NCI-H82 treated with DMSO at 0.1 percent for 48 hours (cell line): ENCODE data around the gene THOC5.

Experiments used
- DNase-seq: peaks from one replicate; lab custom pipeline; 2025; ENCODE audit not compliant: unreplicated experiment; lab: John Stamatoyannopoulos, UW

THOC5 gene

GRCh38 chr22:29478326-29479276 is 75.0 kb downstream of the THOC5 start:
- DNase-seq, result no peak

- no peak for DNase-seq
Observed at GRCh38 chr22:29477723-29478318, 75.7 kb downstream of the THOC5 start.

GRCh38 chr22:29476116-29476515 is 77.4 kb downstream of the THOC5 start:
- no peak for DNase-seq

- peak; percentile 30 for DNase-seq
Observed at GRCh38 chr22:29475550-29475949, 78.0 kb downstream of the THOC5 start.

GRCh38 chr22:29473001-29473400 is 80.6 kb downstream of the THOC5 start:
- no peak for DNase-seq

- no peak for DNase-seq
Observed at GRCh38 chr22:29470159-29470855, 83.2 kb downstream of the THOC5 start.

GRCh38 chr22:29469755-29470154 is 83.8 kb downstream of the THOC5 start:
- DNase-seq, result no peak

GRCh38 chr22:29464581-29464980 is 89.0 kb downstream of the THOC5 start:
- no peak for DNase-seq

GRCh38 chr22:29463629-29464028 is 89.9 kb downstream of the THOC5 start:
- DNase-seq, result no peak

GRCh38 chr22:29461263-29461662 is 92.3 kb downstream of the THOC5 start:
- no peak for DNase-seq

GRCh38 chr22:29459773-29460172 is 93.8 kb downstream of the THOC5 start:
- DNase-seq, result no peak

- DNase-seq, result peak; percentile 64
Observed at GRCh38 chr22:29458551-29458950, 95.0 kb downstream of the THOC5 start.

- peak; percentile 80 for DNase-seq
Observed at GRCh38 chr22:29457730-29458129, 95.8 kb downstream of the THOC5 start.

- DNase-seq, result no peak
Observed at GRCh38 chr22:29456211-29456671, 97.3 kb downstream of the THOC5 start.
